Measurements from ENCODE around the gene TRIM42. TPM values are rescaled to one million over a fixed set of nuclear protein-coding genes. Genes with fewer than 3 reads are reported as not detected.

The TRIM42 gene
- total RNA-seq, 1 donor from 2014 or later = not detected

- intact Hi-C loops (cut with DNase I) = no loop called here
- Histone ChIP-seq H3K27me3 (no peaks in the 10 kb centered on the region), H3K4me1 (no peaks in the 10 kb centered on the region), H3K4me3 (no peak overlapping the region), H3K36me3 (no peaks in the 10 kb centered on the region), H3K27ac (peak overlapping the region; percentile 44), H3K9me3 (no peaks in the 10 kb centered on the region)
- TF ChIP-seq POLR2AphosphoS5 (IDR thresholded peaks at IDR 0.05; ENCODE audit: insufficient read depth in 1 of 2, low read depth in 1 of 2) = no peak
- no peak for DNase-seq (ENCODE audit: extremely low spot score in 2 of 2)
Measured at GRCh38 chr3:140709751-140710150, 31.9 kb downstream of the TRIM42 start.

- Histone ChIP-seq H3K4me3 (no peak overlapping the region), H3K36me3 (no peaks in the 10 kb centered on the region), H3K27me3 (no peaks in the 10 kb centered on the region), H3K9me3 (no peaks in the 10 kb centered on the region), H3K27ac (no peak overlapping the region), H3K4me1 (no peaks in the 10 kb centered on the region)
- no peak for DNase-seq (ENCODE audit: extremely low spot score in 2 of 2)
- intact Hi-C loops (cut with DNase I) = no loop called here
- TF ChIP-seq POLR2A (IDR thresholded peaks at IDR 0.05) (no peak), POLR2AphosphoS5 (IDR thresholded peaks at IDR 0.05; ENCODE audit: insufficient read depth in 1 of 2, low read depth in 1 of 2) (no peak), CTCF (IDR thresholded peaks at IDR 0.05) (no peak)
Measured at GRCh38 chr3:140710711-140711389, 33.0 kb downstream of the TRIM42 start.

GRCh38 chr3:140711390-140712035, 33.6 kb downstream of the TRIM42 start:
- Histone ChIP-seq H3K9me3 (no peaks in the 10 kb centered on the region), H3K27me3 (no peaks in the 10 kb centered on the region), H3K4me3 (no peak overlapping the region), H3K4me1 (no peaks in the 10 kb centered on the region), H3K27ac (no peak overlapping the region), H3K36me3 (no peaks in the 10 kb centered on the region)
- no peak for DNase-seq (ENCODE audit: extremely low spot score in 2 of 2)
- intact Hi-C loops (cut with DNase I) = no loop called here
- TF ChIP-seq CTCF (IDR thresholded peaks at IDR 0.05) (no peak), POLR2A (IDR thresholded peaks at IDR 0.05) (no peak), POLR2AphosphoS5 (IDR thresholded peaks at IDR 0.05; ENCODE audit: insufficient read depth in 1 of 2, low read depth in 1 of 2) (no peak)

GRCh38 chr3:140712301-140712700, 34.4 kb downstream of the TRIM42 start:
- intact Hi-C loops (cut with DNase I) = no loop called here
- TF ChIP-seq POLR2AphosphoS5 (IDR thresholded peaks at IDR 0.05; ENCODE audit: insufficient read depth in 1 of 2, low read depth in 1 of 2) (no peak), POLR2A (IDR thresholded peaks at IDR 0.05) (no peak), CTCF (IDR thresholded peaks at IDR 0.05) (no peak)
- H3K27me3 ChIP-seq = no peaks in the 10 kb centered on the region

GRCh38 chr3:140715035-140715434, 37.2 kb downstream of the TRIM42 start:
- Histone ChIP-seq H3K4me1 (no peaks in the 10 kb centered on the region), H3K27ac (no peak overlapping the region), H3K36me3 (no peaks in the 10 kb centered on the region), H3K27me3 (no peaks in the 10 kb centered on the region), H3K9me3 (no peaks in the 10 kb centered on the region), H3K4me3 (no peak overlapping the region)
- DNase-seq (ENCODE audit: extremely low spot score in 2 of 2) = peak in 1 of 2 donors; percentile 70
- TF ChIP-seq CTCF (IDR thresholded peaks at IDR 0.05) (no peak), POLR2AphosphoS5 (IDR thresholded peaks at IDR 0.05; ENCODE audit: insufficient read depth in 1 of 2, low read depth in 1 of 2) (no peak), POLR2A (IDR thresholded peaks at IDR 0.05) (no peak)
- intact Hi-C loops (cut with DNase I) = no loop called here

More at GRCh38 chr3:140712301-140712700, 34.4 kb downstream of the TRIM42 start:
- DNase-seq (ENCODE audit: extremely low spot score in 2 of 2) = no peak
- Histone ChIP-seq H3K9me3 (no peaks in the 10 kb centered on the region), H3K4me1 (no peaks in the 10 kb centered on the region), H3K27ac (no peak overlapping the region), H3K4me3 (no peak overlapping the region), H3K36me3 (no peaks in the 10 kb centered on the region)
